OCI-LY7 (cell line): ENCODE results near the gene RPS6KA2. TPM values are rescaled to one million over a fixed set of nuclear protein-coding genes. Genes with fewer than 3 reads are reported as not detected.
"Not testable (repeated sequence)": the region's sequence is repeated elsewhere in the genome, so short reads cannot be mapped to it uniquely, and the experiment has no call there.

ENCODE experiments used
- BruUV-seq: library from RNA; stranded (reverse); fragments of 400-500 nt; replicated peaks from 2 replicates; lab custom pipeline; 2021; lab: Mats Ljungman, UMichigan
- CTCF ChIA-PET: fragments of 300-600 bp; sonication (Branson Sonifier 250); formaldehyde crosslinking; loops from one replicate; lab custom pipeline; 2022; ENCODE audit warnings: antibody characterized with exemption; ENCODE audit not compliant: unreplicated experiment; lab: Charles Lee
- POLR2A ChIA-PET: fragments of 300-600 bp; sonication (Branson Sonifier 250); formaldehyde crosslinking; loops from one replicate; lab custom pipeline; 2022; ENCODE audit warnings: antibody characterized with exemption; lab: Charles Lee
- DNase-seq: peaks from one replicate; pipeline ENCODE4 v3.0.0-alpha.2; 2015; ENCODE audit warnings: low spot score
- H2AFZ ChIP-seq: fragments of 200-600 bp; sonication (generic), shearing (Covaris generic); 2 replicates; pipeline ENCODE4 v1.6.1; 2014; ENCODE audit warnings: mild to moderate bottlenecking, antibody characterized with exemption, low read length, moderate library complexity
- H3K27ac ChIP-seq: fragments of 200-600 bp; sonication (generic); 2 replicates; pipeline ENCODE4 v1.5.1; 2014; ENCODE audit warnings: mixed run types, low read depth, mild to moderate bottlenecking, moderate library complexity, low read length, inconsistent platforms; ENCODE audit not compliant: poor library complexity, severe bottlenecking
- H3K36me3 ChIP-seq: fragments of 200-600 bp; sonication (generic); 2 replicates; pipeline ENCODE4 v1.6.1; 2014; ENCODE audit warnings: mild to moderate bottlenecking, antibody characterized with exemption, low read length, moderate library complexity, mixed read lengths; ENCODE audit not compliant: insufficient read depth
- H3K4me1 ChIP-seq: fragments of 200-600 bp; sonication (generic); 2 replicates; pipeline ENCODE4 v1.5.1; 2014; ENCODE audit warnings: mild to moderate bottlenecking, low read length; ENCODE audit not compliant: insufficient read depth, poor library complexity, severe bottlenecking
- H3K4me2 ChIP-seq: fragments of 200-600 bp; sonication (generic); 2 replicates; pipeline ENCODE4 v1.6.1; 2014; ENCODE audit warnings: mild to moderate bottlenecking, low read length
- H3K4me3 ChIP-seq: fragments of 200-600 bp; sonication (generic); 2 replicates; pipeline ENCODE4 v1.5.1; 2014; ENCODE audit warnings: mild to moderate bottlenecking, low read depth, low read length; ENCODE audit not compliant: poor library complexity, severe bottlenecking
- H3K79me2 ChIP-seq: fragments of 200-600 bp; sonication (generic); 2 replicates; pipeline ENCODE4 v1.6.1; 2016; ENCODE audit warnings: low read depth, mild to moderate bottlenecking, low read length, moderate library complexity, mixed read lengths; ENCODE audit not compliant: insufficient read depth
- H3K9me2 ChIP-seq: fragments of 200-600 bp; sonication (generic); 2 replicates; pipeline ENCODE4 v1.6.1; 2016; ENCODE audit warnings: mild to moderate bottlenecking, low read length, mixed read lengths; ENCODE audit not compliant: insufficient read depth
- H3K9me3 ChIP-seq: fragments of 200-600 bp; sonication (generic); 2 replicates; pipeline ENCODE4 v1.6.1; 2014; ENCODE audit warnings: mild to moderate bottlenecking, mixed run types, low read length, mixed read lengths
- H4K20me1 ChIP-seq: fragments of 200-600 bp; sonication (generic); 2 replicates; pipeline ENCODE4 v1.6.1; 2014; ENCODE audit warnings: mild to moderate bottlenecking, antibody characterized with exemption, low read length, moderate library complexity, mixed read lengths; ENCODE audit not compliant: insufficient read depth
- EZH2phosphoT487 ChIP-seq: fragments of 200-600 bp; sonication (generic); IDR thresholded peaks from 2 replicates; pipeline ENCODE4 v1.6.1; 2018; ENCODE audit warnings: low read depth, borderline replicate concordance, mild to moderate bottlenecking, mixed run types, antibody characterized with exemption, low read length, moderate library complexity, mixed read lengths
- intact Hi-C: fragments of 100-400 bp; cut with micrococcal nuclease; formaldehyde crosslinking; loops from one replicate; pipeline ENCODE4 v1.10.0; 2022; ENCODE audit not compliant: unreplicated experiment
- total RNA-seq, 2 experiments: library from RNA; depleted of rRNA in 1 of 2; stranded (reverse); fragments of >200 nt in 1 of 2; shearing (Covaris generic) in 1 of 2; gene quantifications; 2 replicates each; pipeline ENCODE4 v1.2.3, GENCODE V29; 2014 to 2022
- TF ChIP-seq, protein P1 (sequence below): fragments of 200-600 bp; sonication (generic); conservative IDR thresholded peaks from 2 replicates; pipeline ENCODE4 v1.5.1; 2014; ENCODE audit warnings: mild to moderate bottlenecking, antibody characterized with exemption, low read length, moderate library complexity, mixed read lengths

Gene RPS6KA2
- total RNA-seq, 2 experiments from 2014 or later = 0.69 to 1.9 TPM

DNA sequence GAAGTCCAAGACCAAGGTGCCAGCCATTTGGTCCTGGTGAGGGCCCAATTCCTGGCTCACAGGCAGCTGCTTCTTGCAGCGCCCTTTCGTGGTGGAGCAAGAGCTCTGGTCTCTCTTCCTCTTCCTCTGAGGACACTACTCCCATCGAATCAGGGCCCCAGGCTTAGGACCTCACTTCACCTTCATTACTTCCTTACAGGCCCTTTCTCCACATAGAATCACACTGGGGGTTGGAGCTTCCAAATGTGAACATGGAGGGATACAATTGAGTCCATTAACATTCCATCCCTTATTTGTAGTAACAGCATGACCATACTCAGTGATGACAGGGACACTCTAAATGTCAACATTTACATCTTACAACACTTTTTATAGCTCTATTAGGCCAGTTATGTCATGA, 42.9 kb downstream of the RPS6KA2 start:
- BruUV-seq = no TSS peak
- no peak overlapping the region for H2AFZ ChIP-seq
- H3K27ac ChIP-seq = no peak overlapping the region
- no peaks in the 10 kb centered on the region for H3K9me3 ChIP-seq
- H3K4me2 ChIP-seq = no peak overlapping the region
- no peaks in the 10 kb centered on the region for H3K79me2 ChIP-seq
- no peak overlapping the region for H3K4me3 ChIP-seq
- DNase-seq = no peak
- CTCF ChIA-PET = no interaction called here
- H4K20me1 ChIP-seq = no peaks in the 10 kb centered on the region
- POLR2A ChIA-PET = interaction anchor here (0.6 to 1.2 kb wide), 5 partner anchors 21 to 255 kb away, joined by 3 to 4 read pairs (median 3); partner anchors contain the start of gene RPS6KA2
- H3K36me3 ChIP-seq = no peaks in the 10 kb centered on the region
- H3K9me2 ChIP-seq = no peaks in the 10 kb centered on the region
- TF ChIP-seq EZH2phosphoT487 = no peak
- TF ChIP-seq, protein P1, sequence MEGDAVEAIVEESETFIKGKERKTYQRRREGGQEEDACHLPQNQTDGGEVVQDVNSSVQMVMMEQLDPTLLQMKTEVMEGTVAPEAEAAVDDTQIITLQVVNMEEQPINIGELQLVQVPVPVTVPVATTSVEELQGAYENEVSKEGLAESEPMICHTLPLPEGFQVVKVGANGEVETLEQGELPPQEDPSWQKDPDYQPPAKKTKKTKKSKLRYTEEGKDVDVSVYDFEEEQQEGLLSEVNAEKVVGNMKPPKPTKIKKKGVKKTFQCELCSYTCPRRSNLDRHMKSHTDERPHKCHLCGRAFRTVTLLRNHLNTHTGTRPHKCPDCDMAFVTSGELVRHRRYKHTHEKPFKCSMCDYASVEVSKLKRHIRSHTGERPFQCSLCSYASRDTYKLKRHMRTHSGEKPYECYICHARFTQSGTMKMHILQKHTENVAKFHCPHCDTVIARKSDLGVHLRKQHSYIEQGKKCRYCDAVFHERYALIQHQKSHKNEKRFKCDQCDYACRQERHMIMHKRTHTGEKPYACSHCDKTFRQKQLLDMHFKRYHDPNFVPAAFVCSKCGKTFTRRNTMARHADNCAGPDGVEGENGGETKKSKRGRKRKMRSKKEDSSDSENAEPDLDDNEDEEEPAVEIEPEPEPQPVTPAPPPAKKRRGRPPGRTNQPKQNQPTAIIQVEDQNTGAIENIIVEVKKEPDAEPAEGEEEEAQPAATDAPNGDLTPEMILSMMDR = no peak
- intact Hi-C loops = no loop called here
- H3K4me1 ChIP-seq = peaks cover 24% of the 10 kb centered on the region

DNA sequence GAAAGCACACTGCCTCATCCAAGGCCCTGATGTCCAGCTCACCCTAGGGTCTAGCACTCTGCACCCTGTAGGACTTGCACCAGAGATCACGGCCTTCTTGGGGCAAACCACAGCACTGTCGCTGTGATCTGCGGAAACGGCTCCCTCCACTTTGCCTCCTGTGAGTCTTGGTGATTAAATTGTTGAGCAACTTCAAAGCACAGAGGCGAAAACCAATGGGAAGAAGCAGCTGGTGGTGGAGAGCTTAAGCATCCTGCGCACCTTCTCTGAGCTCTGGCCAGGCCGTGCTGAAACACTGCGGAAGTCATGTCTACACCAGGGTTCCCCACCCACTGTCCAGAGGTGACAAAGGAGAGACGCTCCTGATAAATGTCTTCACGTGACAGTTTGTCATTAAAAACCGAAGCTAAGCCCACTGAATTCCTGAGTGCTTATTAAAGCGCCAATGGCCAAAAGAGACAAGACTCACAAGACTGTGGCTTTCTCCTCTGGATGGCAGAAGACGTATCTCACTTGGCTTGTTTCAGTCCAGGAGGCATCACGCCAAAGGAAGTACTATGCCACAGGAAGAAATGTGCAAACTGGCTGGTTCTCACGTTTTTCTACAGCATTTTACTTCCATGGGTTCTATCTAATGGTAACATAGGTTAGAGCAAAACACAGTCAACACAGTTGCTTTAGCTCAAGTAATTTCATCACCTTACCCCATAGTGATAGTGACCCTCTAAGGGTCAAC, 43.7 kb downstream of the RPS6KA2 start:
- no peak for DNase-seq
- no peak overlapping the region for H3K27ac ChIP-seq
- no peaks in the 10 kb centered on the region for H3K79me2 ChIP-seq
- intact Hi-C loops = no loop called here
- no peak overlapping the region for H3K4me3 ChIP-seq
- H3K9me3 ChIP-seq = no peaks in the 10 kb centered on the region
- H2AFZ ChIP-seq = no peak overlapping the region
- POLR2A ChIA-PET = interaction anchor here (0.6 kb wide), 1 partner anchor 30 kb away, joined by 3 read pairs; no protein-coding TSS in a partner anchor
- H3K9me2 ChIP-seq = no peaks in the 10 kb centered on the region
- no peaks in the 10 kb centered on the region for H3K36me3 ChIP-seq
- no peaks in the 10 kb centered on the region for H4K20me1 ChIP-seq
- no peak overlapping the region for H3K4me2 ChIP-seq
- CTCF ChIA-PET = no interaction called here
- no TSS peak for BruUV-seq
- TF ChIP-seq EZH2phosphoT487 = no peak
- TF ChIP-seq, protein P1 = no peak
- peaks cover 17% of the 10 kb centered on the region for H3K4me1 ChIP-seq

DNA sequence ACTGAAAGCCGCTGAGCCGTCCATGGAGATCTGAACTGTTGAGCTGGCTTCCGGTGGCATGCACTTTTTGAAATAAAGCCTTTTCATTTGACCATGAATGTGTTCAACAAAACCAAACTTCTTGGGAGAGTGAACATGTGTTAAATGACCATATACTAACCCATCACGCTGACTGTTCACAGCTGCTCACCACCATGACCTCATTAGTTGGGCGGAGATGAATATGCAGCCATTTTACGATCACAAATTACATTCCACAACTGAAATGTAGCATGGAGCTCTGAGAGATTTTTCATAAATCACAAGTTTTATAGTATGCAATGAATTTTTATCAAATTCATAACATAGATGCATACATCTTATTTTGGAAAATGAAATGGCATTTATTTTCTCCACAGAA, 44.8 kb downstream of the RPS6KA2 start:
- H2AFZ ChIP-seq = no peak overlapping the region
- ChIA-PET CTCF (no interaction called here), POLR2A (no interaction called here)
- intact Hi-C loops = no loop called here
- no peak overlapping the region for H3K4me2 ChIP-seq
- no TSS peak for BruUV-seq
- no peaks in the 10 kb centered on the region for H3K9me3 ChIP-seq
- TF ChIP-seq, protein P1 = no peak
- no peak for TF ChIP-seq EZH2phosphoT487
- H3K27ac ChIP-seq = no peak overlapping the region
- no peaks in the 10 kb centered on the region for H3K9me2 ChIP-seq
- H3K4me3 ChIP-seq = no peak overlapping the region
- H4K20me1 ChIP-seq = no peaks in the 10 kb centered on the region
- DNase-seq = no peak
- H3K4me1 ChIP-seq = peaks cover 5% of the 10 kb centered on the region
- no peaks in the 10 kb centered on the region for H3K79me2 ChIP-seq
- no peaks in the 10 kb centered on the region for H3K36me3 ChIP-seq

- CTCF ChIA-PET, H3K4me2 ChIP-seq, DNase-seq, POLR2A ChIA-PET, intact Hi-C loops, H3K4me3 ChIP-seq, H3K36me3 ChIP-seq, H3K4me1 ChIP-seq, H2AFZ ChIP-seq, H3K27ac ChIP-seq, H4K20me1 ChIP-seq, H3K9me3 ChIP-seq, H3K9me2 ChIP-seq, H3K79me2 ChIP-seq, BruUV-seq: not testable (repeated sequence)
These were observed 45.2 kb downstream of the RPS6KA2 start for GRCh38 chr6:166581801-166582200.
